Hepatocyte (in vitro differentiated cells): ENCODE results near the gene RNF183. TPM values are rescaled to one million over a fixed set of nuclear protein-coding genes. Genes with fewer than 3 reads are reported as not detected.

Experiments
- DNase-seq: peaks from one replicate; pipeline ENCODE4 v3.0.0-alpha.2; 2016; ENCODE audit warnings: low spot score
- H2AFZ ChIP-seq: fragments of 200-600 bp; sonication (generic); 2 replicates; pipeline ENCODE4 v1.6.0; 2016; ENCODE audit warnings: antibody characterized with exemption, mild to moderate bottlenecking
- H3K27ac ChIP-seq: fragments of 200-600 bp; sonication (generic); 2 replicates; pipeline ENCODE4 v1.5.1; 2016; ENCODE audit warnings: mild to moderate bottlenecking
- H3K27me3 ChIP-seq: fragments of 200-600 bp; sonication (generic); 2 replicates; pipeline ENCODE4 v1.6.1; 2016
- H3K36me3 ChIP-seq: fragments of 200-600 bp; sonication (generic); replicated peaks from 2 replicates; pipeline ENCODE4 v1.5.1; 2016; ENCODE audit warnings: low read depth; ENCODE audit not compliant: insufficient read depth
- H3K4me1 ChIP-seq: fragments of 200-600 bp; sonication (generic); 2 replicates; pipeline ENCODE4 v1.5.1; 2016; ENCODE audit warnings: mild to moderate bottlenecking, moderate library complexity; ENCODE audit not compliant: insufficient read depth
- H3K4me2 ChIP-seq: fragments of 200-600 bp; sonication (generic); 2 replicates; pipeline ENCODE4 v1.6.0; 2016
- H3K4me3 ChIP-seq: fragments of 200-600 bp; sonication (generic); 2 replicates; pipeline ENCODE4 v1.5.1; 2016; ENCODE audit warnings: mild to moderate bottlenecking
- H3K79me2 ChIP-seq: fragments of 200-600 bp; sonication (generic); 2 replicates; pipeline ENCODE4 v1.6.0; 2017; ENCODE audit warnings: mild to moderate bottlenecking
- H3K9me2 ChIP-seq: fragments of 200-600 bp; sonication (generic); replicated peaks from 2 replicates; pipeline ENCODE4 v1.6.0; 2017; ENCODE audit warnings: mild to moderate bottlenecking; ENCODE audit not compliant: insufficient read depth
- H3K9me3 ChIP-seq: fragments of 200-600 bp; sonication (generic); 2 replicates; pipeline ENCODE4 v1.5.1; 2016; ENCODE audit warnings: low read depth, mild to moderate bottlenecking
- H4K20me1 ChIP-seq: fragments of 200-600 bp; sonication (generic); 2 replicates; pipeline ENCODE4 v1.6.0; 2016; ENCODE audit warnings: mild to moderate bottlenecking; ENCODE audit not compliant: insufficient read depth, poor library complexity, severe bottlenecking
- CTCF ChIP-seq: fragments of 200-600 bp; sonication (generic); IDR thresholded peaks from 2 replicates; pipeline ENCODE4 v1.5.1; 2016; ENCODE audit warnings: antibody characterized with exemption, mild to moderate bottlenecking; ENCODE audit not compliant: poor library complexity
- EZH2 ChIP-seq: fragments of 200-600 bp; sonication (generic); IDR thresholded peaks from 2 replicates; pipeline ENCODE4 v1.6.1; 2016; ENCODE audit warnings: antibody characterized with exemption, mild to moderate bottlenecking, borderline replicate concordance
- EZH2phosphoT487 ChIP-seq: fragments of 200-600 bp; sonication (generic); IDR thresholded peaks from one replicate; pipeline ENCODE4 v1.6.1; 2018; ENCODE audit warnings: antibody characterized with exemption, mild to moderate bottlenecking, low read depth, moderate library complexity; ENCODE audit not compliant: unreplicated experiment, severe bottlenecking
- WGBS: methylation state at CpG from one replicate; pipeline ENCODE4 v1.1.6; 2016; ENCODE audit warnings: low lambda C conversion rate; ENCODE audit errors: missing lambda C conversion rate; 5-methylcytosine and 5-hydroxymethylcytosine counted together
- polyA plus RNA-seq: library from polyadenylated mRNA; unstranded; fragments of >200 nt; fragmentation: Nextera tagmentation; extraction: Ambion mirVana; gene quantifications from 2 replicates; pipeline ENCODE4 v1.2.1, GENCODE V29; 2016
- total RNA-seq: library from RNA; depleted of rRNA; stranded (reverse); fragments of >200 nt; gene quantifications from 2 replicates; pipeline ENCODE4 v1.2.3, GENCODE V29; 2014

RNF183 gene
- total and polyA plus RNA-seq, 2 experiments from 2014 or later, result 0.21 to 0.43 TPM

DNA sequence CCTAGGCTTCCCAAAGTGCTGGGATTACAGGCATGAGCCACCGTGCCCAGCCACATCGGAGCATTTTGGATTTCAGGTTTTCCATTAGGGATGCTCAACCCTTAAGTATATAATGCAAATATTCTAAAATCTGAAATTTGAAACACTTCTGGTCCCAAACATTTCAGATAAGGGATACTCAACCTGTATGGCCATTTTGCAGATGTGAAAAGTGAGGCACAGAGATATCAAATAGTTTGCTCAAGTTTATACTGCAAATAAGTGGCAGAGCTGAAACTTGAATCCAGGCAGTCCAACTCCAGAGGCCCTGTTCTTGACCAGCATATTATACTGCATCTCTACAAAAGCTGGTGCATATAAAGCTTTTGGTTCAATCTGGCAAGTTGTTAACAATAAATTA, 34.5 kb upstream of the RNF183 start:
- no peak for DNase-seq
- TF ChIP-seq EZH2phosphoT487 (no peak), CTCF (no peak), EZH2 (no peak)
- WGBS, result 96% methylated on average over 2 of the region's 2 CpGs
- Histone ChIP-seq H2AFZ (no peak overlapping the region), H3K27me3 (no peaks in the 10 kb centered on the region), H3K4me1 (no peaks in the 10 kb centered on the region), H3K27ac (no peak overlapping the region), H3K4me3 (no peak overlapping the region), H3K36me3 (no peaks in the 10 kb centered on the region), H4K20me1 (no peaks in the 10 kb centered on the region), H3K79me2 (no peaks in the 10 kb centered on the region), H3K9me3 (no peaks in the 10 kb centered on the region), H3K4me2 (no peak overlapping the region), H3K9me2 (no peaks in the 10 kb centered on the region)

DNA sequence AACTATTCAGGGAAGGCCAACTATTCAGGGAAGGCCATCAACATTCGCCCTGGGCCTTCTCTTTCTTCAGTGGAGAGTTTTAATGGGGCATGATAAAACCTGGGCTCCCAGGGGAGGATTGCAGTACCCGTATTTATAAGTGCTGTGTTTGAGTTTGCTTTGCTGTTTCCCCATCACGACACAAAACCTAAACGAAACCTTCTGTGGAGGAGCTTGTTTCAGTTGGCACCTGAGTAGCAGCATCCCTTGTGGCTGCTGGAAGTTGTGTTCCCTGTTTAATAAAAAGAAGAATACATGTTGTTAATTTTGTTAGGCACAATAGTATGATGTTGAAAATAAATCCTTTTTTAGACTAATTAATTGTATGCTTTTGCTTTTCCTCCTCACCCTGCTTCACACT, 28.6 kb upstream of the RNF183 start:
- H3K4me1 ChIP-seq, result no peaks in the 10 kb centered on the region

GRCh38 chr9:113328045-113328782, 25.0 kb upstream of the RNF183 start:
- H3K9me2 ChIP-seq, result no peaks in the 10 kb centered on the region

More for the DNA sequence above, 28.6 kb upstream of the RNF183 start:
- no peak for TF ChIP-seq EZH2
- TF ChIP-seq EZH2phosphoT487, result no peak
- TF ChIP-seq CTCF, result no peak
- Histone ChIP-seq H3K9me3 (no peaks in the 10 kb centered on the region), H3K4me2 (no peak overlapping the region), H3K4me3 (no peak overlapping the region), H2AFZ (no peak overlapping the region), H3K9me2 (no peaks in the 10 kb centered on the region), H3K27ac (no peak overlapping the region), H3K36me3 (no peaks in the 10 kb centered on the region), H3K27me3 (no peaks in the 10 kb centered on the region), H3K79me2 (no peaks in the 10 kb centered on the region), H4K20me1 (no peaks in the 10 kb centered on the region)
- WGBS, result 52% methylated on average over 4 of the region's 4 CpGs
- DNase-seq, result no peak

More at GRCh38 chr9:113328045-113328782, 25.0 kb upstream of the RNF183 start:
- Histone ChIP-seq H2AFZ (no peak overlapping the region), H3K79me2 (no peaks in the 10 kb centered on the region), H3K36me3 (no peaks in the 10 kb centered on the region), H3K4me3 (no peak overlapping the region), H3K27me3 (no peaks in the 10 kb centered on the region), H4K20me1 (no peaks in the 10 kb centered on the region), H3K4me1 (no peaks in the 10 kb centered on the region), H3K9me3 (no peaks in the 10 kb centered on the region), H3K27ac (no peak overlapping the region), H3K4me2 (no peak overlapping the region)
- no peak for TF ChIP-seq CTCF
- TF ChIP-seq EZH2phosphoT487, result no peak
- TF ChIP-seq EZH2, result no peak
- WGBS, result 91% methylated on average over 3 of the region's 3 CpGs
- DNase-seq, result no peak
